GM12872 (cell line): ENCODE measurements around the gene NTRK1.

Source experiments
- CTCF ChIP-seq: IDR thresholded peaks from 3 replicates; pipeline ENCODE4 v1.5.1; 2011; ENCODE audit warnings: low read depth, mild to moderate bottlenecking, low read length, moderate library complexity; ENCODE audit not compliant: insufficient read depth

Gene NTRK1

GRCh38 chr1:156899956-156900718 lies 39.5 kb downstream of the NTRK1 start:
- no peak for TF ChIP-seq CTCF

GRCh38 chr1:156900896-156901589 lies 40.4 kb downstream of the NTRK1 start:
- TF ChIP-seq CTCF: no peak

- no peak for TF ChIP-seq CTCF
Observed at GRCh38 chr1:156901590-156901900, 40.9 kb downstream of the NTRK1 start.

- no peak for TF ChIP-seq CTCF
Observed at GRCh38 chr1:156901966-156902915, 41.6 kb downstream of the NTRK1 start.

- TF ChIP-seq CTCF: no peak
Observed at GRCh38 chr1:156903328-156904091, 42.8 kb downstream of the NTRK1 start.

- TF ChIP-seq CTCF: no peak
Observed at GRCh38 chr1:156904187-156904959, 43.7 kb downstream of the NTRK1 start.
